H9 (cell line): ENCODE results near the gene ADAM8. TPM values are rescaled to one million over a fixed set of nuclear protein-coding genes. Genes with fewer than 3 reads are reported as not detected.

ENCODE experiments used
- DNase-seq: peaks from one replicate; pipeline ENCODE4 v3.0.0-alpha.2; 2017
- H2AFZ ChIP-seq: one replicate; pipeline ENCODE4 v1.6.1; 2013; ENCODE audit warnings: mild to moderate bottlenecking, low read length, control low read depth, moderate library complexity
- H2AK5ac ChIP-seq: 2 replicates; pipeline ENCODE4 v1.6.1; 2013; ENCODE audit warnings: low read length, control low read depth, mixed read lengths; ENCODE audit not compliant: insufficient read length
- H2BK120ac ChIP-seq: one replicate; pipeline ENCODE4 v1.6.1; 2013; ENCODE audit warnings: low read depth, mild to moderate bottlenecking, low read length, control low read depth, inconsistent platforms; ENCODE audit not compliant: poor library complexity, severe bottlenecking
- H2BK12ac ChIP-seq: 2 replicates; pipeline ENCODE4 v1.6.1; 2013; ENCODE audit warnings: low read length, control low read depth, mixed read lengths, low read depth; ENCODE audit not compliant: insufficient read length
- H2BK15ac ChIP-seq: 2 replicates; pipeline ENCODE4 v1.6.1; 2013; ENCODE audit warnings: low read depth, low read length, control low read depth
- H2BK20ac ChIP-seq: one replicate; pipeline ENCODE4 v1.6.1; 2013; ENCODE audit warnings: low read depth, mild to moderate bottlenecking, low read length, control low read depth, inconsistent platforms; ENCODE audit not compliant: poor library complexity, severe bottlenecking
- H2BK5ac ChIP-seq: 2 replicates; pipeline ENCODE4 v1.6.1; 2013; ENCODE audit warnings: low read length, control low read depth, mixed read lengths; ENCODE audit not compliant: insufficient read length
- H3K14ac ChIP-seq: 2 replicates; pipeline ENCODE4 v1.6.1; 2013; ENCODE audit warnings: low read length, control low read depth; ENCODE audit not compliant: insufficient read depth
- H3K18ac ChIP-seq: 2 replicates; pipeline ENCODE4 v1.6.1; 2013; ENCODE audit warnings: low read depth, mild to moderate bottlenecking, mixed read lengths, low read length, control low read depth; ENCODE audit not compliant: insufficient read length
- H3K23ac ChIP-seq: 2 replicates; pipeline ENCODE4 v1.6.1; 2013; ENCODE audit warnings: low read length, control low read depth, mixed read lengths, low read depth; ENCODE audit not compliant: insufficient read length
- H3K23me2 ChIP-seq: 2 replicates; pipeline ENCODE4 v1.6.1; 2013; ENCODE audit warnings: low read depth, mild to moderate bottlenecking, mixed read lengths, low read length, control low read depth; ENCODE audit not compliant: insufficient read length, poor library complexity, severe bottlenecking
- H3K27ac ChIP-seq: 2 replicates; pipeline ENCODE4 v1.5.1; 2013; ENCODE audit warnings: low read length, control low read depth, mixed read lengths, low read depth; ENCODE audit not compliant: insufficient read length
- H3K27me3 ChIP-seq: 2 replicates; pipeline ENCODE4 v1.6.1; 2013; ENCODE audit warnings: low read length, control low read depth, inconsistent platforms; ENCODE audit not compliant: insufficient read depth
- H3K4ac ChIP-seq: 2 replicates; pipeline ENCODE4 v1.6.1; 2013; ENCODE audit warnings: low read depth, mild to moderate bottlenecking, control low read depth, inconsistent platforms, low read length, moderate library complexity
- H3K4me1 ChIP-seq: 2 replicates; pipeline ENCODE4 v1.6.1; 2013; ENCODE audit warnings: low read length, control low read depth, inconsistent platforms; ENCODE audit not compliant: insufficient read depth
- H3K4me2 ChIP-seq: 2 replicates; pipeline ENCODE4 v1.6.1; 2013; ENCODE audit warnings: low read length, control low read depth, mixed read lengths; ENCODE audit not compliant: insufficient read length, insufficient read depth
- H3K56ac ChIP-seq: 2 replicates; pipeline ENCODE4 v1.6.1; 2013; ENCODE audit warnings: low read depth, mild to moderate bottlenecking, mixed read lengths, low read length, control low read depth; ENCODE audit not compliant: insufficient read length
- H3K79me1 ChIP-seq: 2 replicates; pipeline ENCODE4 v1.6.1; 2013; ENCODE audit warnings: low read depth, mild to moderate bottlenecking, moderate library complexity, low read length, control low read depth, inconsistent platforms; ENCODE audit not compliant: insufficient read depth, poor library complexity, severe bottlenecking
- H3K79me2 ChIP-seq: 2 replicates; pipeline ENCODE4 v1.6.1; 2013; ENCODE audit warnings: low read length, control low read depth, inconsistent platforms; ENCODE audit not compliant: insufficient read depth
- H3K9ac ChIP-seq: 2 replicates; pipeline ENCODE4 v1.6.1; 2013; ENCODE audit warnings: low read length, control low read depth, mixed read lengths; ENCODE audit not compliant: insufficient read length; ENCODE audit errors: extremely low read depth
- H3K9me3 ChIP-seq: one replicate; pipeline ENCODE4 v1.6.1; 2013; ENCODE audit warnings: low read depth, low read length, inconsistent platforms; ENCODE audit not compliant: control insufficient read depth
- H3T11ph ChIP-seq: one replicate; pipeline ENCODE4 v1.6.1; 2013; ENCODE audit warnings: mild to moderate bottlenecking, low read length, control low read depth, inconsistent platforms
- H4K20me1 ChIP-seq: one replicate; pipeline ENCODE4 v1.6.1; 2013; ENCODE audit not compliant: control insufficient read depth, insufficient read length, insufficient read depth
- H4K5ac ChIP-seq: 2 replicates; pipeline ENCODE4 v1.6.1; 2013; ENCODE audit warnings: low read depth, mild to moderate bottlenecking, mixed read lengths, low read length, control low read depth; ENCODE audit not compliant: insufficient read length
- H4K8ac ChIP-seq: replicated peaks from 2 replicates; pipeline ENCODE4 v1.6.1; 2013; ENCODE audit warnings: low read length, control low read depth, mixed read lengths, low read depth; ENCODE audit not compliant: insufficient read length
- H4K91ac ChIP-seq: 2 replicates; pipeline ENCODE4 v1.6.1; 2013; ENCODE audit warnings: low read depth, mild to moderate bottlenecking, moderate library complexity, mixed read lengths, low read length, control low read depth; ENCODE audit not compliant: insufficient read length
- H3K27ac Mint-ChIP-seq, 3 experiments: 2 replicates in 2 of 3; 3 replicates in 1 of 3; pipeline ENCODE4 v1.8.0; 2020 to 2021; ENCODE audit warnings: mixed read lengths in 3 of 3, mild to moderate bottlenecking in 1 of 3, moderate library complexity in 1 of 3
- H3K27me3 Mint-ChIP-seq: 2 replicates; pipeline ENCODE4 v1.8.0; 2021; ENCODE audit warnings: low read depth, mild to moderate bottlenecking, moderate library complexity, mixed read lengths
- H3K36me3 Mint-ChIP-seq, 3 experiments: 2 replicates in 2 of 3; 3 replicates in 1 of 3; pipeline ENCODE4 v1.8.0; 2020 to 2021; ENCODE audit warnings: low read depth in 3 of 3, mixed read lengths in 3 of 3; ENCODE audit not compliant: insufficient read depth in 1 of 3
- H3K4me1 Mint-ChIP-seq, 2 experiments: 2 replicates each; pipeline ENCODE4 v1.8.0; 2020; ENCODE audit warnings: mixed read lengths in 2 of 2
- H3K4me3 Mint-ChIP-seq, 2 experiments: 2 replicates in 1 of 2; 3 replicates in 1 of 2; pipeline ENCODE4 v1.8.0; 2020 to 2021; ENCODE audit warnings: mild to moderate bottlenecking in 2 of 2, mixed read lengths in 2 of 2, moderate library complexity in 1 of 2
- H3K9me3 Mint-ChIP-seq, 2 experiments: 2 replicates in 1 of 2; 3 replicates in 1 of 2; pipeline ENCODE4 v1.8.0; 2020; ENCODE audit warnings: mild to moderate bottlenecking in 2 of 2, mixed read lengths in 2 of 2, moderate library complexity in 1 of 2
- CTCF ChIP-seq: fragments of 200-600 bp; sonication (generic); conservative IDR thresholded peaks from 3 replicates; pipeline ENCODE4 v1.8.0; 2021; ENCODE audit warnings: antibody characterized with exemption, mild to moderate bottlenecking
- WGBS: extraction: QIAGEN DNeasy Blood & Tissue Kit; methylation state at CpG from one replicate; pipeline ENCODE4 v1.1.7; 2013; ENCODE audit warnings: missing lambda C conversion rate, low lambda C conversion rate, mixed read lengths; ENCODE audit not compliant: insufficient read length; ENCODE audit errors: extremely low coverage; 5-methylcytosine and 5-hydroxymethylcytosine counted together
- total RNA-seq: library from RNA; stranded (reverse); gene quantifications from 2 replicates; pipeline ENCODE4 v1.2.1, GENCODE V29; 2021

The ADAM8 gene
- total RNA-seq, 1 experiment from 2014 or later: 5.4 TPM

- no peak overlapping the region for H4K8ac ChIP-seq
- H3T11ph ChIP-seq: no peak overlapping the region
- H3K36me3 Mint-ChIP-seq: peaks cover 4 to 34% (median 23%) of the 10 kb centered on the region in 3 experiments; a peak in 6 of 7 replicates
- H3K23ac ChIP-seq: no peak overlapping the region
- no peak overlapping the region for H3K14ac ChIP-seq
- H2BK5ac ChIP-seq: no peak overlapping the region
- H4K5ac ChIP-seq: no peak overlapping the region
- DNase-seq: no peak
- no peaks in the 10 kb centered on the region; a peak in 2 of 5 replicates for H3K9me3 Mint-ChIP-seq
- H2BK120ac ChIP-seq: no peak overlapping the region
- no peak for TF ChIP-seq CTCF
- H3K56ac ChIP-seq: no peak overlapping the region
- no peak overlapping the region for H3K9ac ChIP-seq
- H2AK5ac ChIP-seq: no peak overlapping the region
- H3K4me1 Mint-ChIP-seq: peaks cover 11 to 15% of the 10 kb centered on the region in 2 experiments
- no peak overlapping the region for H2BK12ac ChIP-seq
- peaks cover 6% of the 10 kb centered on the region for H3K79me1 ChIP-seq
- peaks cover 2% of the 10 kb centered on the region for H3K27me3 Mint-ChIP-seq
- no peaks in the 10 kb centered on the region for H3K27me3 ChIP-seq
- H3K23me2 ChIP-seq: peaks cover 9% of the 10 kb centered on the region
- H3K79me2 ChIP-seq: peaks cover 7% of the 10 kb centered on the region; the same call in 1 of the 2 replicates
- no peak overlapping the region for H3K4ac ChIP-seq
- H3K27ac Mint-ChIP-seq: no peak overlapping the region
- no peak overlapping the region for H2BK15ac ChIP-seq
- H2AFZ ChIP-seq: no peak overlapping the region
- H2BK20ac ChIP-seq: no peak overlapping the region
- no peaks in the 10 kb centered on the region for H4K20me1 ChIP-seq
- no peak overlapping the region for H3K4me3 Mint-ChIP-seq
- H4K91ac ChIP-seq: no peak overlapping the region
- H3K9me3 ChIP-seq: no peaks in the 10 kb centered on the region
- WGBS: no CpG with 5 or more reads among the region's 10 CpGs
- H3K4me1 ChIP-seq: no peaks in the 10 kb centered on the region
- H3K18ac ChIP-seq: no peak overlapping the region
- no peak overlapping the region for H3K4me2 ChIP-seq
- H3K27ac ChIP-seq: no peak overlapping the region
Measured at GRCh38 chr10:133311570-133311969, 34.9 kb upstream of the ADAM8 start.
